ENCODE measurements around the gene MAD1L1.
A peak's percentile ranks its signal among the peaks of the same experiment; 100 is the strongest.

GRCh38 chr7:1934017-1934416 lies 298.7 kb downstream of the MAD1L1 start:
- peak; percentile 16 for TF ChIP-seq CTCF (IDR thresholded peaks at IDR 0.05; ENCODE audit: borderline replicate concordance, extremely low read depth, low read length, poor library complexity, severe bottlenecking)
- no peak for TF ChIP-seq EZH2 (IDR thresholded peaks at IDR 0.05; ENCODE audit: borderline replicate concordance, low read depth, low read length, severe bottlenecking)

All from DND-41 (cell line).